Measurements from ENCODE around the gene ACTN1. TPM values are rescaled to one million over a fixed set of nuclear protein-coding genes. Genes with fewer than 3 reads are reported as not detected.
A peak's percentile ranks its signal among the peaks of the same experiment; 100 is the strongest.

Gene ACTN1
- total and polyA plus RNA-seq, 2 of the 8 experiments (the other 6 are each of a cell fraction or from before 2014, with no cell fraction given): 236 to 262 TPM

- peak; percentile 71 for TF ChIP-seq E2F6 (IDR thresholded peaks at IDR 0.05)
- peak; percentile 93 to 98 (median 96) for TF ChIP-seq CTCF (IDR thresholded peaks at IDR 0.05; ENCODE audit: control extremely low read depth in 1 of 3, insufficient read depth in 1 of 3, low read depth in 1 of 3, low read length in 3 of 3)
- TF ChIP-seq FOSL1 (IDR thresholded peaks at IDR 0.05; ENCODE audit: insufficient read depth, low read depth, low read length): no peak
These were observed 154.4 kb downstream of the ACTN1 start (continued) for GRCh38 chr14:68824517-68825347.

Measured in H1 (cell line).